H1 (cell line): ENCODE data around the gene AVL9. TPM values are rescaled to one million over a fixed set of nuclear protein-coding genes. Genes with fewer than 3 reads are reported as not detected.

Experiments
- CTCF ChIA-PET: fragments of 300-600 bp; sonication (Branson Sonifier 250); formaldehyde crosslinking; loops from one replicate; lab custom pipeline; 2021; ENCODE audit not compliant: partially characterized antibody; lab: Charles Lee
- POLR2A ChIA-PET: fragments of 300-600 bp; sonication (Branson Sonifier 250); formaldehyde crosslinking; loops from one replicate; lab custom pipeline; 2021; ENCODE audit warnings: inconsistent platforms; ENCODE audit not compliant: partially characterized antibody; lab: Charles Lee
- DNase-seq, 2 experiments: peaks; one replicate each; pipeline versions ENCODE4 v3.0.0 to v3.0.0-alpha.2; 2010 to 2022; ENCODE audit warnings: low spot score in 2 of 2, low read depth in 1 of 2, mixed read lengths in 1 of 2
- FAIRE-seq: peaks from 2 replicates; lab custom pipeline; 2011; peaks lifted over from hg19 to GRCh38; lab: Jason Lieb, UNC
- H2AFZ ChIP-seq: 2 replicates; pipeline ENCODE4 v1.8.1; 2012; ENCODE audit warnings: low read length, inconsistent platforms
- H2AK5ac ChIP-seq: 2 replicates; pipeline ENCODE4 v1.6.1; 2013; ENCODE audit warnings: low read depth, low read length
- H2BK120ac ChIP-seq: replicated peaks from 2 replicates; pipeline ENCODE3; 2013; ENCODE audit warnings: low read depth, low read length, inconsistent platforms
- H2BK12ac ChIP-seq: 2 replicates; pipeline ENCODE4 v1.6.1; 2013; ENCODE audit warnings: low read depth, low read length
- H2BK15ac ChIP-seq: 2 replicates; pipeline ENCODE4 v1.6.1; 2013; ENCODE audit warnings: low read length
- H2BK20ac ChIP-seq: 2 replicates; pipeline ENCODE4 v1.6.1; 2013; ENCODE audit warnings: low read length
- H2BK5ac ChIP-seq: 2 replicates; pipeline ENCODE4 v1.6.1; 2013; ENCODE audit warnings: low read depth, low read length
- H3K14ac ChIP-seq: 2 replicates; pipeline ENCODE4 v1.6.1; 2013; ENCODE audit warnings: inconsistent platforms; ENCODE audit not compliant: insufficient read length
- H3K18ac ChIP-seq: 2 replicates; pipeline ENCODE4 v1.6.1; 2013; ENCODE audit warnings: low read length; ENCODE audit errors: extremely low read depth
- H3K23ac ChIP-seq: 2 replicates; pipeline ENCODE4 v1.6.1; 2013; ENCODE audit warnings: inconsistent platforms; ENCODE audit not compliant: insufficient read length
- H3K23me2 ChIP-seq: 2 replicates; pipeline ENCODE4 v1.6.1; 2013; ENCODE audit warnings: low read depth, low read length
- H3K27ac ChIP-seq: 2 replicates; pipeline ENCODE4 v1.6.1; 2011; ENCODE audit warnings: low read depth, low read length, inconsistent platforms
- H3K27me3 ChIP-seq, 4 experiments: replicated peaks in 1 of 4; 1 replicate in 1 of 4; 2 replicates in 3 of 4; pipeline versions ENCODE4 v1.6.1 to v1.8.1; 2011 to 2013; ENCODE audit warnings: low read length in 3 of 4, mild to moderate bottlenecking in 3 of 4, inconsistent platforms in 2 of 4, mixed read lengths in 2 of 4, moderate library complexity in 1 of 4; ENCODE audit not compliant: control insufficient read depth in 3 of 4, insufficient read depth in 3 of 4; ENCODE audit errors: extremely low read depth in 1 of 4
- H3K36me3 ChIP-seq, 4 experiments: 2 replicates each; pipeline versions ENCODE4 v1.6.1 to v1.8.1; 2011 to 2013; ENCODE audit warnings: mild to moderate bottlenecking in 4 of 4, low read length in 3 of 4, moderate library complexity in 2 of 4, control low read depth in 1 of 4, inconsistent platforms in 1 of 4; ENCODE audit not compliant: insufficient read depth in 4 of 4, control insufficient read depth in 2 of 4
- H3K4ac ChIP-seq: replicated peaks from 2 replicates; pipeline ENCODE3; 2013; ENCODE audit warnings: low read length, low read depth, mixed read lengths, inconsistent platforms; ENCODE audit not compliant: insufficient read length
- H3K4me1 ChIP-seq, 4 experiments: replicated peaks in 1 of 4; 1 replicate in 1 of 4; 2 replicates in 3 of 4; pipeline versions ENCODE4 v1.6.1 to v1.8.1; 2011 to 2013; ENCODE audit warnings: low read length in 3 of 4, inconsistent platforms in 2 of 4, mixed read lengths in 1 of 4; ENCODE audit not compliant: insufficient read depth in 4 of 4, control insufficient read depth in 3 of 4
- H3K4me2 ChIP-seq, 2 experiments: 2 replicates each; pipeline versions ENCODE4 v1.6.1 to v1.8.1; 2011 to 2013; ENCODE audit warnings: low read depth in 2 of 2, low read length in 2 of 2, control low read depth in 1 of 2, inconsistent platforms in 1 of 2, mild to moderate bottlenecking in 1 of 2; ENCODE audit not compliant: insufficient read depth in 1 of 2
- H3K4me3 ChIP-seq, 4 experiments: fragments of 200-600, 300-600 bp in 1 of 4; sonication (generic), shearing (Covaris generic), sonication (Bioruptor Twin) in 1 of 4; 2 replicates each; pipeline versions ENCODE4 v1.5.1 to v1.8.1; 2011 to 2016; ENCODE audit warnings: low read length in 4 of 4, low read depth in 3 of 4, control low read depth in 2 of 4, inconsistent platforms in 2 of 4, mild to moderate bottlenecking in 2 of 4, mixed read lengths in 1 of 4, moderate library complexity in 1 of 4; ENCODE audit not compliant: insufficient read depth in 2 of 4; ENCODE audit errors: extremely low read depth in 1 of 4
- H3K56ac ChIP-seq: replicated peaks from 2 replicates; pipeline ENCODE3; 2013; ENCODE audit warnings: low read depth, mild to moderate bottlenecking, mixed read lengths, low read length, inconsistent platforms; ENCODE audit not compliant: insufficient read length
- H3K79me1 ChIP-seq: 2 replicates; pipeline ENCODE4 v1.6.1; 2013; ENCODE audit warnings: low read depth, low read length, control low read depth
- H3K79me2 ChIP-seq, 2 experiments: 2 replicates each; pipeline versions ENCODE4 v1.6.1 to v1.8.1; 2012 to 2013; ENCODE audit warnings: low read length in 2 of 2, mild to moderate bottlenecking in 2 of 2, inconsistent platforms in 1 of 2; ENCODE audit not compliant: insufficient read depth in 2 of 2, control insufficient read depth in 1 of 2
- H3K9ac ChIP-seq, 4 experiments: replicated peaks in 1 of 4; 1 replicate in 1 of 4; 2 replicates in 3 of 4; pipeline versions ENCODE4 v1.6.1 to v1.8.1; 2011 to 2013; ENCODE audit warnings: low read depth in 3 of 4, low read length in 3 of 4, control low read depth in 2 of 4, mild to moderate bottlenecking in 2 of 4, moderate library complexity in 2 of 4, inconsistent platforms in 1 of 4; ENCODE audit errors: extremely low read depth in 1 of 4
- H3K9me3 ChIP-seq, 2 experiments: 2 replicates each; pipeline versions ENCODE4 v1.6.1 to v1.8.1; 2012 to 2013; ENCODE audit warnings: mild to moderate bottlenecking in 2 of 2, moderate library complexity in 2 of 2, control low read depth in 1 of 2, inconsistent platforms in 1 of 2, low read depth in 1 of 2, low read length in 1 of 2, mixed read lengths in 1 of 2; ENCODE audit not compliant: insufficient read depth in 2 of 2
- H4K20me1 ChIP-seq, 2 experiments: replicated peaks in 1 of 2; 2 replicates each; pipeline versions ENCODE3 to v1.8.1; 2011 to 2013; ENCODE audit warnings: inconsistent platforms in 2 of 2, low read length in 2 of 2, mild to moderate bottlenecking in 1 of 2; ENCODE audit not compliant: insufficient read depth in 2 of 2, control insufficient read depth in 1 of 2
- H4K5ac ChIP-seq: 2 replicates; pipeline ENCODE4 v1.6.1; 2013; ENCODE audit warnings: low read length, low read depth, mixed read lengths, inconsistent platforms; ENCODE audit not compliant: insufficient read length
- H4K8ac ChIP-seq: 2 replicates; pipeline ENCODE4 v1.8.0; 2013; ENCODE audit warnings: mild to moderate bottlenecking, moderate library complexity, low read length, inconsistent platforms; ENCODE audit not compliant: insufficient read depth; ENCODE audit errors: extremely low read depth
- H4K91ac ChIP-seq: replicated peaks from 2 replicates; pipeline ENCODE3; 2013; ENCODE audit warnings: low read length, mixed read lengths, inconsistent platforms; ENCODE audit not compliant: insufficient read length
- CBX8 ChIP-seq: fragments of 300-800, 300-1000 bp; sonication (generic); IDR thresholded peaks from 2 replicates; pipeline ENCODE4 v1.7.1; 2016; ENCODE audit warnings: low read depth, low read length, borderline replicate concordance
- KDM4A ChIP-seq: IDR thresholded peaks from one replicate; pipeline ENCODE4 v1.7.1; 2012; ENCODE audit warnings: low read depth, mild to moderate bottlenecking, moderate library complexity, low read length, inconsistent platforms; ENCODE audit not compliant: severe bottlenecking
- TCF12 ChIP-seq: IDR thresholded peaks from 2 replicates; pipeline ENCODE4 v1.6.1; 2011; ENCODE audit warnings: low read depth, mild to moderate bottlenecking, low read length
- WGBS, 2 experiments: shearing (Covaris generic) in 1 of 2; methylation state at CpG; one replicate each; pipeline versions ENCODE4 v1.1.6 to v1.1.7; 2013 to 2015; ENCODE audit warnings: low lambda C conversion rate in 2 of 2, mixed read lengths in 2 of 2, inconsistent platforms in 1 of 2, low coverage in 1 of 2, missing lambda C conversion rate in 1 of 2; ENCODE audit not compliant: insufficient replicate concordance in 2 of 2, insufficient coverage in 1 of 2, insufficient read length in 1 of 2; ENCODE audit errors: extremely low coverage in 1 of 2, missing lambda C conversion rate in 1 of 2; 5-methylcytosine and 5-hydroxymethylcytosine counted together
- polyA plus RNA-seq, 7 experiments: library from polyadenylated mRNA; depleted of rRNA in 3 of 7; stranded (reverse) in 5 of 7; unstranded in 2 of 7; fragments of >200 nt in 5 of 7; fragments of 200-250 nt in 2 of 7; gene quantifications; 1 replicate in 5 of 7; 2 replicates in 1 of 7; 4 replicates in 1 of 7; pipeline versions ENCODE4 v1.2.1 to v1.2.3, GENCODE V29; 2011 to 2013; ENCODE audit warnings: missing spikeins in 2 of 7, mixed read lengths in 2 of 7
- total RNA-seq: library from RNA; stranded (reverse); fragmentation: NEBNext Ultra II Directional; extraction: Animal tissue kit (Norgen Biotek cat#: 25700); gene quantifications from 2 replicates; pipeline ENCODE4 v1.2.1, GENCODE V29; 2021

AVL9 gene
- total and polyA plus RNA-seq, 2 of the 8 experiments (the other 6 are each of a cell fraction or from before 2014, with no cell fraction given), result 15.5 to 42.1 TPM

- H3K4ac ChIP-seq, result no peak overlapping the region
- H3K79me2 ChIP-seq, result no peaks in the 10 kb centered on the region
- no peak overlapping the region for H3K4me3 ChIP-seq
- H3K23me2 ChIP-seq, result no peaks in the 10 kb centered on the region
- no peak overlapping the region for H3K27ac ChIP-seq
- ChIA-PET CTCF (no interaction called here), POLR2A (interaction anchor here (1.2 kb wide), 1 partner anchor 8 kb away, joined by 3 read pairs; no protein-coding TSS in a partner anchor)
- no peaks in the 10 kb centered on the region for H3K79me1 ChIP-seq
- H2AFZ ChIP-seq, result no peak overlapping the region
- no peak overlapping the region for H3K4me2 ChIP-seq
- H2BK15ac ChIP-seq, result no peak overlapping the region
- H2BK5ac ChIP-seq, result no peak overlapping the region
- H4K8ac ChIP-seq, result no peak overlapping the region
- H2BK120ac ChIP-seq, result no peak overlapping the region
- DNase-seq (no peak), FAIRE-seq (no peak)
- no peaks in the 10 kb centered on the region for H3K4me1 ChIP-seq
- H4K20me1 ChIP-seq, result no peaks in the 10 kb centered on the region
- H3K36me3 ChIP-seq, result peaks cover 2 to 46% (median 17%) of the 10 kb centered on the region in 4 experiments; a peak in 5 of 8 replicates
- H3K18ac ChIP-seq, result no peak overlapping the region
- no peak overlapping the region for H2AK5ac ChIP-seq
- no peaks in the 10 kb centered on the region for H3K9me3 ChIP-seq
- H3K56ac ChIP-seq, result no peak overlapping the region
- TF ChIP-seq CBX8, result no peak
- no peak for TF ChIP-seq TCF12
- no peak for TF ChIP-seq KDM4A
- H2BK12ac ChIP-seq, result no peak overlapping the region
- 96% methylated on average over 4 of the region's 4 CpGs; no CpG with 5 or more reads in 1 of the 2 experiments for WGBS, 2 experiments
- no peak overlapping the region for H3K23ac ChIP-seq
- H4K5ac ChIP-seq, result no peak overlapping the region
- H4K91ac ChIP-seq, result no peak overlapping the region
- no peak overlapping the region for H3K9ac ChIP-seq
- H3K14ac ChIP-seq, result no peak overlapping the region
- no peaks in the 10 kb centered on the region for H3K27me3 ChIP-seq
- H2BK20ac ChIP-seq, result no peak overlapping the region
These were observed 64.2 kb downstream of the AVL9 start for GRCh38 chr7:32559480-32559879.
